HepG2 (cell line): ENCODE data around the gene ZXDC. TPM values are rescaled to one million over a fixed set of nuclear protein-coding genes. Genes with fewer than 3 reads are reported as not detected.

ENCODE experiments used
- AGO1 ChIP-seq: fragments of 200-400 bp; formaldehyde crosslinking; IDR thresholded peaks from 2 replicates; pipeline ENCODE4 v1.6.1; 2017; ENCODE audit warnings: mild to moderate bottlenecking, low read depth, low read length, moderate library complexity; ENCODE audit not compliant: poor library complexity, severe bottlenecking
- AGO2 ChIP-seq: fragments of 200-400 bp; formaldehyde crosslinking; optimal IDR thresholded peaks from 2 replicates; pipeline ENCODE3; 2017; ENCODE audit warnings: mild to moderate bottlenecking, low read depth, low read length, moderate library complexity
- CC2D1A ChIP-seq: sonication (generic); formaldehyde crosslinking; IDR thresholded peaks from 2 replicates; pipeline ENCODE4 v1.8.1; 2023; ENCODE audit warnings: mild to moderate bottlenecking, missing genetic modification reagents
- CTCF ChIP-seq: sonication (generic); formaldehyde crosslinking; IDR thresholded peaks from 2 replicates; pipeline ENCODE4 v1.5.0; 2020; ENCODE audit warnings: mild to moderate bottlenecking, missing genetic modification reagents, moderate library complexity
- EEA1 ChIP-seq: sonication (generic); formaldehyde crosslinking; IDR thresholded peaks from 2 replicates; pipeline ENCODE4 v1.5.1; 2020; ENCODE audit warnings: mild to moderate bottlenecking, missing genetic modification reagents, borderline replicate concordance
- GATAD2A ChIP-seq: IDR thresholded peaks from 2 replicates; pipeline ENCODE4 v1.6.1; 2016
- IRF9 ChIP-seq: sonication (generic); formaldehyde crosslinking; IDR thresholded peaks from 2 replicates; pipeline ENCODE4 v1.8.0; 2022; ENCODE audit warnings: missing genetic modification reagents, mild to moderate bottlenecking, borderline replicate concordance
- MNT ChIP-seq: fragments of 450-650 bp; IDR thresholded peaks from 2 replicates; pipeline ENCODE4 v1.6.1; 2016
- MTERF4 ChIP-seq: sonication (generic); formaldehyde crosslinking; IDR thresholded peaks from 2 replicates; pipeline ENCODE4 v1.8.0; 2023; ENCODE audit warnings: mild to moderate bottlenecking, missing genetic modification reagents
- PITX1 ChIP-seq: sonication (generic); formaldehyde crosslinking; IDR thresholded peaks from 2 replicates; pipeline ENCODE4 v1.5.1; 2020; ENCODE audit warnings: mild to moderate bottlenecking, missing genetic modification reagents
- TBX3 ChIP-seq: fragments of 450-650 bp; IDR thresholded peaks from 2 replicates; pipeline ENCODE4 v1.6.1; 2017; ENCODE audit warnings: antibody characterized with exemption, mild to moderate bottlenecking, inconsistent platforms, borderline replicate concordance
- ZNF333 ChIP-seq: sonication (generic); formaldehyde crosslinking; IDR thresholded peaks from 2 replicates; pipeline ENCODE4 v1.4.0; 2020; ENCODE audit warnings: mild to moderate bottlenecking, missing genetic modification reagents, borderline replicate concordance
- ZNF572 ChIP-seq: sonication (generic); formaldehyde crosslinking; IDR thresholded peaks from 2 replicates; pipeline ENCODE4 v1.5.1; 2020; ENCODE audit warnings: mild to moderate bottlenecking, missing genetic modification reagents
- ZNF720 ChIP-seq: sonication (generic); formaldehyde crosslinking; IDR thresholded peaks from 2 replicates; pipeline ENCODE4 v1.4.0; 2020; ENCODE audit warnings: missing genetic modification reagents
- ZNF770 ChIP-seq: sonication (generic); formaldehyde crosslinking; IDR thresholded peaks from 2 replicates; pipeline ENCODE4 v1.5.0; 2020; ENCODE audit warnings: mild to moderate bottlenecking, missing genetic modification reagents
- ZSCAN29 ChIP-seq: sonication (generic); formaldehyde crosslinking; conservative IDR thresholded peaks from 2 replicates; pipeline ENCODE4 v1.4.0; 2020; ENCODE audit warnings: mild to moderate bottlenecking, missing genetic modification reagents
- polyA plus RNA-seq, 8 experiments: library from polyadenylated mRNA; depleted of rRNA in 3 of 8; stranded (reverse) in 7 of 8; unstranded in 1 of 8; fragments of >200 nt; fragmentation: Illumina TruSeq in 4 of 8; extraction: Trizol in 4 of 8; gene quantifications; 2 replicates each; pipeline versions ENCODE4 v1.2.1 to v1.2.3, GENCODE V29; 2011 to 2016; ENCODE audit warnings: low read depth in 4 of 8, missing spikeins in 1 of 8, mixed read lengths in 1 of 8; ENCODE audit not compliant: insufficient read depth in 1 of 8
- total RNA-seq, 5 experiments: library from RNA; depleted of rRNA; stranded (reverse); fragments of >200 nt; fragmentation: Illumina TruSeq; extraction: Trizol; gene quantifications; 2 replicates each; pipeline ENCODE4 v1.2.3, GENCODE V29; 2016; ENCODE audit warnings: low read depth in 1 of 5

Gene ZXDC
- total and polyA plus RNA-seq, 2 of the 13 experiments (the other 11 are each of a cell fraction or from before 2014, with no cell fraction given) = 17.6 to 21.2 TPM

GRCh38 chr3:126517291-126517951 is 41.7 kb upstream of the ZXDC start, which contains the start of gene UROC1 (continued):
- TF ChIP-seq MNT = no peak
- 0 out of 2 replicates have a peak, but pooled peaks have one; percentile 3 for TF ChIP-seq CTCF
- TF ChIP-seq IRF9 (CRISPR knock-in tag) = peak; percentile 54; the same call in 1 of the 2 replicates
- no peak for TF ChIP-seq ZNF720 (CRISPR knock-in tag)
- TF ChIP-seq TBX3 = peak; percentile 39; the same call in 1 of the 2 replicates
- TF ChIP-seq ZSCAN29 = 0 out of 2 replicates have a peak, but pooled peaks have one; percentile 23
- peak; percentile 99 for TF ChIP-seq ZNF770
- TF ChIP-seq PITX1 = peak; percentile 30; the same call in 1 of the 2 replicates
- TF ChIP-seq GATAD2A (CRISPR knock-in tag) = peak; percentile 86
- TF ChIP-seq EEA1 = no peak
- no peak; the same call in 1 of the 2 replicates for TF ChIP-seq MTERF4 (CRISPR knock-in tag)
- TF ChIP-seq ZNF572 (CRISPR knock-in tag) = peak; percentile 77; the same call in 1 of the 2 replicates
- TF ChIP-seq AGO2 = peak; percentile 94
- TF ChIP-seq AGO1 = peak; percentile 77
- TF ChIP-seq ZNF333 = no peak
- no peak for TF ChIP-seq CC2D1A (CRISPR knock-in tag)
